ENCODE measurements around the gene STPG2.

DNA sequence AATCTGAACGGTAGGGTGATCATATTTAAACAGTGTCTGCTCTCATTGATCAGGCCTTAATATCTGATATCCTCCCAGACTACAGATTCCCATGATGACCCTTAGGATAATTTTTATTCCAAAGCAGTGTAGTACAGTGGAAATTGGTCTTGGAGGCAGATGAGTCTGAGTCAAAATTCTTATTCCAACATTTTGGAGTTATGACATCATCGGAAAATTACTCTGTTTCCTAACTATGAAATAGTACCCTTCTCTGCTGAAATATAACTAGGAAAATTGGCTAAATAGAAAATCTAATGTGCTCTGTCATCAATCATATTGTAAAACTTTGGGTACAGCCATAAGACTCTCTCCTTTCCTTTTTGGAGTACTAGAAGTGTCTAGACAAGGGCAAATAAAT is 583.3 kb downstream of the STPG2 start:
- TF ChIP-seq, protein P1, sequence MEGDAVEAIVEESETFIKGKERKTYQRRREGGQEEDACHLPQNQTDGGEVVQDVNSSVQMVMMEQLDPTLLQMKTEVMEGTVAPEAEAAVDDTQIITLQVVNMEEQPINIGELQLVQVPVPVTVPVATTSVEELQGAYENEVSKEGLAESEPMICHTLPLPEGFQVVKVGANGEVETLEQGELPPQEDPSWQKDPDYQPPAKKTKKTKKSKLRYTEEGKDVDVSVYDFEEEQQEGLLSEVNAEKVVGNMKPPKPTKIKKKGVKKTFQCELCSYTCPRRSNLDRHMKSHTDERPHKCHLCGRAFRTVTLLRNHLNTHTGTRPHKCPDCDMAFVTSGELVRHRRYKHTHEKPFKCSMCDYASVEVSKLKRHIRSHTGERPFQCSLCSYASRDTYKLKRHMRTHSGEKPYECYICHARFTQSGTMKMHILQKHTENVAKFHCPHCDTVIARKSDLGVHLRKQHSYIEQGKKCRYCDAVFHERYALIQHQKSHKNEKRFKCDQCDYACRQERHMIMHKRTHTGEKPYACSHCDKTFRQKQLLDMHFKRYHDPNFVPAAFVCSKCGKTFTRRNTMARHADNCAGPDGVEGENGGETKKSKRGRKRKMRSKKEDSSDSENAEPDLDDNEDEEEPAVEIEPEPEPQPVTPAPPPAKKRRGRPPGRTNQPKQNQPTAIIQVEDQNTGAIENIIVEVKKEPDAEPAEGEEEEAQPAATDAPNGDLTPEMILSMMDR (conservative IDR thresholded peaks at IDR 0.05) = no peak
- TF ChIP-seq EZH2 (IDR thresholded peaks at IDR 0.05; ENCODE audit: low read depth) = no peak
